Left renal cortex interstitium (tissue), 4 donors: Measurements from ENCODE around the gene SPATA24. TPM values are rescaled to one million over a fixed set of nuclear protein-coding genes. Genes with fewer than 3 reads are reported as not detected.

Source experiments
- DNase-seq, 4 donors: peaks; one replicate each; pipeline ENCODE4 v3.0.0-alpha.2; 2013; ENCODE audit warnings: low read depth in 4 of 4, low spot score in 2 of 4, missing footprints in 1 of 4
- polyA plus RNA-seq, 4 donors: library from polyadenylated mRNA; unstranded; fragments of 120-200 nt; gene quantifications; one replicate each; pipeline ENCODE4 v1.2.1, GENCODE V29; 2013; ENCODE audit not compliant: insufficient read length in 4 of 4

SPATA24 gene
- polyA plus RNA-seq, 4 donors: 13.1 to 17.1 (median 14.0) TPM

GRCh38 chr5:139384591-139385051 is 19.3 kb downstream of the SPATA24 start:
- DNase-seq: no peak

GRCh38 chr5:139383993-139384590 is 19.8 kb downstream of the SPATA24 start:
- DNase-seq: no peak

GRCh38 chr5:139383275-139383992 is 20.5 kb downstream of the SPATA24 start, which contains the start of gene SLC23A1:
TSS of gene SLC23A1 (minus strand) at chr5:139383297. CDS start at chr5:139383253, 44 bp downstream.
- no peak for DNase-seq

- DNase-seq: no peak
Observed at GRCh38 chr5:139382807-139383206, 21.1 kb downstream of the SPATA24 start.

- DNase-seq: no peak
Observed at GRCh38 chr5:139381837-139382761, 21.8 kb downstream of the SPATA24 start.

GRCh38 chr5:139379626-139380449 is 24.1 kb downstream of the SPATA24 start:
- DNase-seq: no peak

- no peak for DNase-seq
Observed at GRCh38 chr5:139378941-139379361, 24.9 kb downstream of the SPATA24 start.

- no peak for DNase-seq
Observed at GRCh38 chr5:139378101-139378825, 25.6 kb downstream of the SPATA24 start.

- DNase-seq: no peak
Observed at GRCh38 chr5:139377226-139377625, 26.7 kb downstream of the SPATA24 start.

- no peak for DNase-seq
Observed at GRCh38 chr5:139376364-139376763, 27.5 kb downstream of the SPATA24 start.

GRCh38 chr5:139374909-139375308 is 29.0 kb downstream of the SPATA24 start:
- no peak for DNase-seq

GRCh38 chr5:139371482-139372435 is 32.1 kb downstream of the SPATA24 start:
- no peak for DNase-seq

- DNase-seq: no peak
Observed at GRCh38 chr5:139369181-139369580, 34.7 kb downstream of the SPATA24 start.

- DNase-seq: no peak
Observed at GRCh38 chr5:139368613-139369012, 35.3 kb downstream of the SPATA24 start.

GRCh38 chr5:139364466-139364865 is 39.4 kb downstream of the SPATA24 start:
- DNase-seq: no peak

GRCh38 chr5:139363937-139364336 is 40.0 kb downstream of the SPATA24 start:
- no peak for DNase-seq

GRCh38 chr5:139361835-139362429 is 42.0 kb downstream of the SPATA24 start:
- no peak for DNase-seq

- DNase-seq: no peak
Observed at GRCh38 chr5:139360384-139360783, 43.5 kb downstream of the SPATA24 start.
